GM19035 (cell line): Measurements from ENCODE around the gene LMAN1L.

Source experiments
- ATAC-seq: cut with Tn5 transposase; IDR thresholded peaks from one replicate; pipeline ENCODE4 v1.9.1; 2021; ENCODE audit not compliant: unreplicated experiment

LMAN1L gene

GRCh38 chr15:74793135-74794028 is 19.3 kb upstream of the LMAN1L start:
- ATAC-seq, result no peak

GRCh38 chr15:74794248-74794969 is 18.2 kb upstream of the LMAN1L start:
- ATAC-seq, result no peak

GRCh38 chr15:74794970-74795349 is 17.7 kb upstream of the LMAN1L start:
- ATAC-seq, result no peak

GRCh38 chr15:74795966-74796625 is 16.5 kb upstream of the LMAN1L start:
- no peak for ATAC-seq

- ATAC-seq, result no peak
These were observed 14.0 kb upstream of the LMAN1L start for GRCh38 chr15:74798388-74799254.

GRCh38 chr15:74799255-74799855 is 13.3 kb upstream of the LMAN1L start:
- ATAC-seq, result peak; percentile 16

GRCh38 chr15:74799856-74800558 is 12.6 kb upstream of the LMAN1L start:
- ATAC-seq, result peak; percentile 68

- no peak for ATAC-seq
These were observed 12.0 kb upstream of the LMAN1L start for GRCh38 chr15:74800559-74801094.

- no peak for ATAC-seq
These were observed 11.2 kb upstream of the LMAN1L start for GRCh38 chr15:74801311-74801997.

GRCh38 chr15:74802290-74802689 is 10.3 kb upstream of the LMAN1L start:
- no peak for ATAC-seq

GRCh38 chr15:74802862-74803447 is 9.7 kb upstream of the LMAN1L start:
- no peak for ATAC-seq

- ATAC-seq, result no peak
These were observed 7.7 kb upstream of the LMAN1L start for GRCh38 chr15:74804935-74805334.

- ATAC-seq, result no peak
These were observed 5.4 kb upstream of the LMAN1L start for GRCh38 chr15:74807282-74807681.

GRCh38 chr15:74808078-74808839 is 4.4 kb upstream of the LMAN1L start:
- ATAC-seq, result no peak

GRCh38 chr15:74808840-74809229 is 3.8 kb upstream of the LMAN1L start:
- no peak for ATAC-seq

GRCh38 chr15:74809242-74809641 is 3.4 kb upstream of the LMAN1L start:
- ATAC-seq, result no peak

- no peak for ATAC-seq
These were observed 2.7 kb upstream of the LMAN1L start for GRCh38 chr15:74809956-74810355.
